B cell (primary cell): ENCODE data around the gene ZDHHC14. TPM values are rescaled to one million over a fixed set of nuclear protein-coding genes. Genes with fewer than 3 reads are reported as not detected.

ENCODE experiments used
- ATAC-seq: fragments of 200-7000 bp; cut with Tn5 transposase; one replicate; pipeline ENCODE4 v1.10.0; 2021; ENCODE audit warnings: low read depth, mild to moderate bottlenecking, moderate number of reproducible peaks, moderate library complexity
- CTCF ChIA-PET: fragments of 350-600 bp; sonication (Branson Sonifier 250); formaldehyde crosslinking; loops from one replicate; lab custom pipeline; 2021; ENCODE audit warnings: antibody characterized with exemption, inconsistent platforms; lab: Charles Lee
- POLR2A ChIA-PET: fragments of 350-600 bp; sonication (Branson Sonifier 250); formaldehyde crosslinking; loops from one replicate; lab custom pipeline; 2021; ENCODE audit warnings: antibody characterized with exemption; lab: Charles Lee
- DNase-seq: peaks from one replicate; pipeline ENCODE4 v3.0.0; 2013
- H2AFZ ChIP-seq: 2 replicates; pipeline ENCODE4 v1.6.1; 2012; ENCODE audit warnings: mild to moderate bottlenecking, low read depth, low read length; ENCODE audit not compliant: insufficient read depth, poor library complexity, severe bottlenecking
- H3K27ac ChIP-seq, 2 donors: 1 replicate in 1 of 2; 2 replicates in 1 of 2; pipeline ENCODE4 v1.5.1; 2012 to 2013; ENCODE audit warnings: low read length in 2 of 2, mild to moderate bottlenecking in 2 of 2, moderate library complexity in 1 of 2
- H3K27me3 ChIP-seq, 4 experiments: fragments of 200-600 bp in 1 of 4; sonication (generic) in 1 of 4; replicated peaks in 1 of 4; 1 replicate in 2 of 4; 2 replicates in 2 of 4; pipeline versions ENCODE4 v1.6.1 to v1.7.0; 2013 to 2016; ENCODE audit warnings: low read length in 3 of 4, mild to moderate bottlenecking in 2 of 4, mixed read lengths in 1 of 4, moderate library complexity in 1 of 4; ENCODE audit not compliant: insufficient read depth in 4 of 4, control insufficient read depth in 3 of 4; ENCODE audit errors: control extremely low read depth in 1 of 4
- H3K36me3 ChIP-seq, 2 experiments: replicated peaks in 1 of 2; 1 replicate in 1 of 2; 2 replicates in 1 of 2; pipeline versions ENCODE4 v1.6.1 to v1.7.1; 2013; ENCODE audit warnings: low read length in 1 of 2; ENCODE audit not compliant: insufficient read depth in 2 of 2, control insufficient read depth in 1 of 2; ENCODE audit errors: control extremely low read depth in 1 of 2, extremely low read depth in 1 of 2
- H3K4me1 ChIP-seq, 2 donors: fragments of 200-600 bp in 1 of 2; sonication (generic) in 1 of 2; 1 replicate in 1 of 2; 2 replicates in 1 of 2; pipeline versions ENCODE4 v1.5.1 to v1.6.1; 2013 to 2017; ENCODE audit warnings: low read length in 2 of 2; ENCODE audit not compliant: control insufficient read depth in 2 of 2, insufficient read depth in 2 of 2
- H3K4me2 ChIP-seq: replicated peaks from 2 replicates; pipeline ENCODE3; 2012; ENCODE audit warnings: mild to moderate bottlenecking, low read depth, low read length; ENCODE audit not compliant: poor library complexity, severe bottlenecking
- H3K4me3 ChIP-seq, 5 experiments: fragments of 200-600 bp in 1 of 5; sonication (generic) in 1 of 5; 1 replicate in 3 of 5; 2 replicates in 2 of 5; pipeline versions ENCODE4 v1.5.1 to v1.7.0; 2011 to 2016; ENCODE audit warnings: low read length in 4 of 5, mild to moderate bottlenecking in 4 of 5, low read depth in 2 of 5, control low read depth in 1 of 5, moderate library complexity in 1 of 5; ENCODE audit not compliant: insufficient read depth in 1 of 5; ENCODE audit errors: control extremely low read depth in 1 of 5, extremely low read depth in 1 of 5
- H3K79me2 ChIP-seq: fragments of 200-600 bp; sonication (generic); one replicate; pipeline ENCODE4 v1.6.0; 2016; ENCODE audit warnings: low read length; ENCODE audit not compliant: control insufficient read depth, insufficient read depth
- H3K9ac ChIP-seq: fragments of 200-600 bp; sonication (generic); 2 replicates; pipeline ENCODE4 v1.6.1; 2017; ENCODE audit warnings: mild to moderate bottlenecking, low read length, moderate library complexity
- H3K9me3 ChIP-seq, 3 donors: one replicate each; pipeline versions ENCODE4 v1.6.1 to v1.7.1; 2013; ENCODE audit warnings: low read length in 2 of 3; ENCODE audit not compliant: control insufficient read depth in 2 of 3, insufficient read depth in 1 of 3; ENCODE audit errors: control extremely low read depth in 1 of 3
- H4K20me1 ChIP-seq: 2 replicates; pipeline ENCODE4 v1.6.0; 2012; ENCODE audit warnings: mild to moderate bottlenecking, low read length; ENCODE audit not compliant: insufficient read depth, control insufficient read depth, poor library complexity, severe bottlenecking
- H3K27ac Mint-ChIP-seq: one replicate; pipeline ENCODE4 v1.8.0; 2021; ENCODE audit warnings: mixed read lengths
- H3K27me3 Mint-ChIP-seq: one replicate; pipeline ENCODE4 v1.8.0; 2021; ENCODE audit warnings: mixed read lengths
- H3K4me1 Mint-ChIP-seq: one replicate; pipeline ENCODE4 v1.8.0; 2021; ENCODE audit warnings: mixed read lengths
- H3K4me3 Mint-ChIP-seq: one replicate; pipeline ENCODE4 v1.8.0; 2021; ENCODE audit warnings: mixed read lengths
- H3K9me3 Mint-ChIP-seq: one replicate; pipeline ENCODE4 v1.8.0; 2022; ENCODE audit warnings: mixed read lengths; ENCODE audit not compliant: insufficient read depth
- EZH2 ChIP-seq: IDR thresholded peaks from 2 replicates; pipeline ENCODE4 v1.6.1; 2012; ENCODE audit warnings: borderline replicate concordance, low read depth, mild to moderate bottlenecking, moderate library complexity, low read length; ENCODE audit not compliant: insufficient read depth, poor library complexity, severe bottlenecking
- WGBS: methylation state at CpG from one replicate; pipeline ENCODE4 v1.1.5; 2013; ENCODE audit warnings: missing lambda C conversion rate; ENCODE audit not compliant: insufficient coverage; 5-methylcytosine and 5-hydroxymethylcytosine counted together
- intact Hi-C: fragments of 100-400 bp; cut with micrococcal nuclease; formaldehyde crosslinking; loops from one replicate; pipeline ENCODE4 v1.10.0; 2022
- polyA plus RNA-seq: library from polyadenylated mRNA; depleted of rRNA; stranded (reverse); fragments of >200 nt; gene quantifications from 2 replicates; pipeline ENCODE4 v1.2.3, GENCODE V29; 2012
- total RNA-seq, 2 donors: library from RNA; stranded (reverse); fragments of 120-200 nt in 1 of 2; gene quantifications; 1 replicate in 1 of 2; 2 replicates in 1 of 2; pipeline versions ENCODE4 v1.2.3 to v1.2.4, GENCODE V29; 2013 to 2022
- TF ChIP-seq, protein P1 (sequence below): fragments of 200-600 bp; IDR thresholded peaks from one replicate; pipeline ENCODE4 v1.8.0; 2022; ENCODE audit warnings: antibody characterized with exemption, mild to moderate bottlenecking

ZDHHC14 gene
- total and polyA plus RNA-seq, 2 donors (not counting 1 experiment from before 2014, with no cell fraction given), result 8.8 to 50.4 TPM

- DNase-seq (no peak), ATAC-seq (no peak)
- H2AFZ ChIP-seq, result no peak overlapping the region
- no peaks in the 10 kb centered on the region for H3K27me3 ChIP-seq
- Mint-ChIP-seq H3K4me1 (peaks cover 32% of the 10 kb centered on the region), H3K27ac (no peak overlapping the region), H3K27me3 (no peaks in the 10 kb centered on the region), H3K9me3 (no peaks in the 10 kb centered on the region), H3K4me3 (no peak overlapping the region)
- POLR2A ChIA-PET, result no interaction called here
- no peak overlapping the region for H3K9ac ChIP-seq
- H3K4me3 ChIP-seq, result no peak overlapping the region
- peaks cover 18% of the 10 kb centered on the region for H3K79me2 ChIP-seq
- no peak overlapping the region for H3K27ac ChIP-seq
- 60% methylated on average over 1 of the region's 3 CpGs for WGBS
- CTCF ChIA-PET, result no interaction called here
- no peak overlapping the region for H3K4me2 ChIP-seq
- no peak for TF ChIP-seq EZH2
- TF ChIP-seq, protein P1, sequence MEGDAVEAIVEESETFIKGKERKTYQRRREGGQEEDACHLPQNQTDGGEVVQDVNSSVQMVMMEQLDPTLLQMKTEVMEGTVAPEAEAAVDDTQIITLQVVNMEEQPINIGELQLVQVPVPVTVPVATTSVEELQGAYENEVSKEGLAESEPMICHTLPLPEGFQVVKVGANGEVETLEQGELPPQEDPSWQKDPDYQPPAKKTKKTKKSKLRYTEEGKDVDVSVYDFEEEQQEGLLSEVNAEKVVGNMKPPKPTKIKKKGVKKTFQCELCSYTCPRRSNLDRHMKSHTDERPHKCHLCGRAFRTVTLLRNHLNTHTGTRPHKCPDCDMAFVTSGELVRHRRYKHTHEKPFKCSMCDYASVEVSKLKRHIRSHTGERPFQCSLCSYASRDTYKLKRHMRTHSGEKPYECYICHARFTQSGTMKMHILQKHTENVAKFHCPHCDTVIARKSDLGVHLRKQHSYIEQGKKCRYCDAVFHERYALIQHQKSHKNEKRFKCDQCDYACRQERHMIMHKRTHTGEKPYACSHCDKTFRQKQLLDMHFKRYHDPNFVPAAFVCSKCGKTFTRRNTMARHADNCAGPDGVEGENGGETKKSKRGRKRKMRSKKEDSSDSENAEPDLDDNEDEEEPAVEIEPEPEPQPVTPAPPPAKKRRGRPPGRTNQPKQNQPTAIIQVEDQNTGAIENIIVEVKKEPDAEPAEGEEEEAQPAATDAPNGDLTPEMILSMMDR, result no peak
- no peaks in the 10 kb centered on the region for H3K36me3 ChIP-seq
- intact Hi-C loops, result no loop called here
- no peaks in the 10 kb centered on the region for H3K9me3 ChIP-seq
- H4K20me1 ChIP-seq, result peaks cover 4% of the 10 kb centered on the region
- H3K4me1 ChIP-seq, result peaks cover 0 to 19% of the 10 kb centered on the region in 2 donors
Measured at GRCh38 chr6:157430834-157431233, 49.8 kb downstream of the ZDHHC14 start.

DNA sequence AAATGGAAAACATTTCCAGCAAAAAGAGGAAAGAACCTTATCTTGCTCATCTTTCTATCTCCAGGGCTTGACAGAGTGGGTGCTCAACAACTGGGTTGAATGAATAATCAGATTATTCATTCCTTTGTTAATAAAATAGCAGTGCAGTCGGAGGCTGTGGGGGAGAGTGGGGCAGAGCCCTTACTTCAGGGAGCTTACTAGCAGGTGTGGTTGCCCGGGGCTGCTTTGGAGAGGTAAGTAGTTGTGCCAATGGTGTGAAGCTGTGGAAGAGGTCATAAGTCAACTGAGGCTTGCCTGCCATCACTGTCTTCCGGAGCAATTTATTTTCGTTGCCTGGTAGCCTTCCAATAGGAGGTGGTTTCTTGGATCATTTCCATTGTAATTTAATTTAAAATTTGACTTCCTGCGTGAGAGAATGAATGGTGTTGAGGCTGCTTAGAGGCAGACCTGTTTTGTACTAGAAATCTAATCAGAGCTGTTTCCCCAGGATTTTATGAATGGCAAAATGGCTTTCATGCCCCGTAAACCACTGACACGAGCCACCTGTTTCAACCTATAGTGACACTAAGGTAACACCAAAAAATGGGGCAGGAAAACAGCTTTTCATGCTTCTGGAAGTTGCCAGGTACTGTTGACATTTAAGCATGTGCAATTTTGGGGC, 51.4 kb downstream of the ZDHHC14 start:
- H3K4me1 ChIP-seq, result peaks cover 0 to 19% of the 10 kb centered on the region in 2 donors
- no peak for TF ChIP-seq EZH2
- TF ChIP-seq, protein P1, result no peak
- no peaks in the 10 kb centered on the region for H3K36me3 ChIP-seq
- intact Hi-C loops, result no loop called here
- no peak for DNase-seq
- no peak overlapping the region for H3K4me2 ChIP-seq
- ATAC-seq, result no peak
- no peaks in the 10 kb centered on the region for H3K27me3 Mint-ChIP-seq
- peaks cover 4% of the 10 kb centered on the region for H4K20me1 ChIP-seq
- H3K27ac Mint-ChIP-seq, result no peak overlapping the region
- no peak overlapping the region for H2AFZ ChIP-seq
- ChIA-PET CTCF (no interaction called here), POLR2A (no interaction called here)
- 89% methylated on average over 5 of the region's 7 CpGs for WGBS
- H3K4me3 Mint-ChIP-seq, result no peak overlapping the region
- no peak overlapping the region for H3K9ac ChIP-seq
- no peaks in the 10 kb centered on the region for H3K27me3 ChIP-seq
- H3K4me3 ChIP-seq, result no peak overlapping the region
- H3K27ac ChIP-seq, result no peak overlapping the region
- no peaks in the 10 kb centered on the region for H3K9me3 Mint-ChIP-seq
- H3K79me2 ChIP-seq, result peaks cover 4% of the 10 kb centered on the region
- no peaks in the 10 kb centered on the region for H3K9me3 ChIP-seq
- H3K4me1 Mint-ChIP-seq, result peaks cover 23% of the 10 kb centered on the region
